Measurements from ENCODE around the gene UBALD1. TPM values are rescaled to one million over a fixed set of nuclear protein-coding genes. Genes with fewer than 3 reads are reported as not detected.

UBALD1 gene
- total RNA-seq (2021) (58.4 and 68.7 TPM in 2 replicates), Bru-seq, nascent RNA (percentile 68 among the genes with signal in this experiment), BruChase-seq, experiment 1, labeled RNA remaining after a 2-hour chase (percentile 79 among the genes with signal in this experiment), BruChase-seq, experiment 2, labeled RNA remaining after a 6-hour chase (percentile 85 among the genes with signal in this experiment)
- long read RNA-seq, transcript UBALD1-201 (3 exons, 1,413 nt) = major isoform, 44 of 58 reads
- long read RNA-seq, transcript UBALD1-205 (1 exons, 2,641 nt) = minor isoform, 7 of 58 reads
- long read RNA-seq, partial matches to known transcripts = 2 of 58 reads
- long read RNA-seq, other reads (novel, unspliced or antisense) = 1 of 58 reads

GRCh38 chr16:4614571-4615383 is at the start of gene UBALD1:
UBALD1 (minus strand) TSS chr16:4614888; CDS start chr16:4614797, 91 bp downstream.
- Histone ChIP-seq H2AFZ (peak within 1 kb of the TSS; percentile 90), H3K36me3 (ENCODE audit: low read depth) (no peaks in the 10 kb centered on the region), H3K4me1 (replicated peaks; ENCODE audit: insufficient read depth) (peaks cover 42% of the 10 kb centered on the region), H3K4me2 (peak within 1 kb of the TSS; percentile 89), H3K9me2 (ENCODE audit: insufficient read depth) (no peaks in the 10 kb centered on the region), H3K79me2 (ENCODE audit: low read depth) (peaks cover 60% of the 10 kb centered on the region), H3K27ac (peak within 1 kb of the TSS; percentile 62), H3K27me3 (ENCODE audit: insufficient read depth, low read depth) (no peaks in the 10 kb centered on the region), H3F3A (ENCODE audit: insufficient read depth, low read depth) (peaks cover 23% of the 10 kb centered on the region), H3K4me3 (peak within 1 kb of the TSS; percentile 87), H4K20me1 (ENCODE audit: insufficient read depth) (peaks cover 39% of the 10 kb centered on the region), H3K9me3 (ENCODE audit: insufficient read depth, low read depth) (no peaks in the 10 kb centered on the region)
- TF ChIP-seq CTCF (conservative IDR thresholded peaks at IDR 0.05) (no peak), EZH2 (IDR thresholded peaks at IDR 0.05; ENCODE audit: low read depth) (no peak)
- BruUV-seq (replicated peaks) = no TSS peak
- peak; percentile 83 to 95 for DNase-seq
- POLR2A ChIA-PET (ENCODE audit: unreplicated experiment) = interaction anchor here (0.6 kb wide), 1 partner anchor 120 kb away, joined by 7 read pairs; no protein-coding TSS in a partner anchor
- CTCF ChIA-PET = no interaction called here
- intact Hi-C loops (cut with micrococcal nuclease; ENCODE audit: unreplicated experiment) = loop anchor here (5.0 to 10.0 kb wide), 4 partner anchors 200 to 483 kb away; partner anchors contain the start of genes CORO7, EEF2KMT, SEC14L5 and TFAP4

GRCh38 chr16:4663777-4664465 is 49.2 kb upstream of the UBALD1 start:
- no peaks in the 10 kb centered on the region for H3K4me1 ChIP-seq (replicated peaks; ENCODE audit: insufficient read depth)
- H3K9me3 ChIP-seq (ENCODE audit: insufficient read depth, low read depth) = no peaks in the 10 kb centered on the region
- no peak overlapping the region for H3K4me3 ChIP-seq
- intact Hi-C loops (cut with micrococcal nuclease; ENCODE audit: unreplicated experiment) = no loop called here
- ChIA-PET CTCF (no interaction called here), POLR2A (ENCODE audit: unreplicated experiment) (interaction anchor here (0.6 kb wide), 1 partner anchor 14 kb away, joined by 3 read pairs; no protein-coding TSS in a partner anchor)
- no peak overlapping the region for H3K27ac ChIP-seq
- H3K27me3 ChIP-seq (ENCODE audit: insufficient read depth, low read depth) = no peaks in the 10 kb centered on the region
- no peak overlapping the region for H2AFZ ChIP-seq
- no peaks in the 10 kb centered on the region for H3K79me2 ChIP-seq (ENCODE audit: low read depth)
- no peaks in the 10 kb centered on the region for H4K20me1 ChIP-seq (ENCODE audit: insufficient read depth)
- no peak overlapping the region for H3K4me2 ChIP-seq
- H3K9me2 ChIP-seq (ENCODE audit: insufficient read depth) = no peaks in the 10 kb centered on the region
- DNase-seq = no peak
- peaks cover 7% of the 10 kb centered on the region; the same call in 1 of the 2 replicates for H3K36me3 ChIP-seq (ENCODE audit: low read depth)
- peaks cover 3% of the 10 kb centered on the region; the same call in 1 of the 2 replicates for H3F3A ChIP-seq (ENCODE audit: insufficient read depth, low read depth)
- TF ChIP-seq CTCF (conservative IDR thresholded peaks at IDR 0.05) = no peak
- TF ChIP-seq EZH2 (IDR thresholded peaks at IDR 0.05; ENCODE audit: low read depth) = no peak
- no TSS peak for BruUV-seq (replicated peaks)

GRCh38 chr16:4663465-4663776 is 48.7 kb upstream of the UBALD1 start:
- no peaks in the 10 kb centered on the region for H3K4me1 ChIP-seq (replicated peaks; ENCODE audit: insufficient read depth)
- CTCF ChIA-PET = no interaction called here
- no peaks in the 10 kb centered on the region for H3K9me2 ChIP-seq (ENCODE audit: insufficient read depth)
- H3K9me3 ChIP-seq (ENCODE audit: insufficient read depth, low read depth) = no peaks in the 10 kb centered on the region
- H3K27ac ChIP-seq = no peak overlapping the region
- peaks cover 1% of the 10 kb centered on the region; the same call in 1 of the 2 replicates for H3F3A ChIP-seq (ENCODE audit: insufficient read depth, low read depth)
- intact Hi-C loops (cut with micrococcal nuclease; ENCODE audit: unreplicated experiment) = no loop called here
- no peak overlapping the region for H3K4me2 ChIP-seq
- H3K27me3 ChIP-seq (ENCODE audit: insufficient read depth, low read depth) = no peaks in the 10 kb centered on the region
- POLR2A ChIA-PET (ENCODE audit: unreplicated experiment) = interaction anchor here (0.6 kb wide), 1 partner anchor 14 kb away, joined by 3 read pairs; no protein-coding TSS in a partner anchor
- no peak for TF ChIP-seq EZH2 (IDR thresholded peaks at IDR 0.05; ENCODE audit: low read depth)
- no peak overlapping the region for H2AFZ ChIP-seq
- no peak for DNase-seq
- H4K20me1 ChIP-seq (ENCODE audit: insufficient read depth) = no peaks in the 10 kb centered on the region
- no TSS peak for BruUV-seq (replicated peaks)
- no peak overlapping the region for H3K4me3 ChIP-seq
- no peaks in the 10 kb centered on the region for H3K79me2 ChIP-seq (ENCODE audit: low read depth)
- peaks cover 2% of the 10 kb centered on the region; the same call in 1 of the 2 replicates for H3K36me3 ChIP-seq (ENCODE audit: low read depth)

All from PC-9 (cell line).